AG08395 (cell line): ENCODE measurements around the gene DMAC1.

Experiments used
- DNase-seq: peaks from one replicate; pipeline ENCODE4 v3.0.0; 2012; ENCODE audit warnings: mixed read lengths, low spot score

The DMAC1 gene

DNA sequence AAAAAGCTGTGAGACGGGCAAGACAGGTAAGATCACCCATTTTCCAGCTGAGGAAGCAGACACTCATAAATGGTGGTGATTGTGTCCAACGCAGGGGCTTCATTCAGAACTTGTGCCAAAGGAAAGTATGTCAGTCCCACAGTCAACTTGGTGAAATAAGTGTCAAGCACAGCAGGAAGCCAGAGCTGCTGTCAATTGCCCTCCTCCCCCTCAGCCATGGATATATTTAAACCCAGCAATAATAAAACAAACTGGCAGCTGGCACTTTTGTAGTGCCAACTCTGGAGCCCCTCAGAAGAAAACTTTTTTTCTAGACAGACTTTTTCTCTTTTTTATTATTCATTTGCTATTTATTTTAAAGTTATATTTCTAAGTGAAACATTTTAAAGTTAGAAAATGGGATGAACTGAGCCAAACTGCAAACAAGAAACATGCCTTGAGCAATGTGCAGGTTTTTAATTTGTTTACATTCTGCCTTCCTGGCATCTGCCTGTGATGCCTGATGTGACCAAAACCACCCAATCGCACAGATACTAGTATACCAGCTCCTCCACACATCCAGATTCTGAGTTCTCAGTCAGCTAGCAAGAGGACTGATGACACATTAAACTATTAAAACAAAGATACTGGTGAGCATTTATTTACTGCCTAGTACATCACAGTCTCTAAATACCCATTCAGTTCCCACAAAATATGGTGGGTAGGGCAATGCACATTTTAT lies 17.0 kb downstream of the DMAC1 start:
- DNase-seq: no peak

DNA sequence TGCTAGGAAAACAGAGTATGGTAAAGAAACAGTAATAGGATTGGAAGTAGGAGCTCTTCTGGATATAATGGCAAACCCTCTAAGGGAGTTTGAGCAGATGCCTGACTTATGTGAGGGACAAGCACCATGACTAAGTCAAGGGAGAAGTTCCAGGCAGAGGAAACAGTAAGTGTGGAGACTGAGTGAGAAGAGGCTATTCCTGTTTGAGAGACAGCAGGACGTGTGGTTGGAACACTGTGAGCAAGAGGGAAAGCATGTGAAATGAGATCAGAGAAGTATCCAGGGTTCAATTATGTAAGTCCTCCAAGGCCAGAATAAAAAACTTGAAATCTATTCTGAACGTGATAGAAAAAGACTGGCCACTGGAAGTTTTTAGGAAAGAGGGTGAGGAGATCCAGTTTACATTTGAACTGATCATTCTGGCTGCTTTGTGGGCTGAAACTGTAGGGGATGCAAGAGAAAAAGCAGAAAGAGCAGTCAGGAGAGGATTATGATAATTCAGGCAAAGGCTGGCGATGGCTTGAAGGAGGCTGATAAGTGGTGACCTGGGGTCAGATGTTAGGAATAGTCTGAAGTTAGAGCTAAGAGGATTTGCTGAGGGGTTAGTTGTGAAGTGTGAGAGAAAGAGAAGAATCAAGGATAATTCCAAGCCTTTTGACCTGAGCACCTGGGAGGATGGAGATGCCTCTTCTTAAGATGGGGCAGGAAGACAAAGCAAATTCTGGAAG lies 19.2 kb downstream of the DMAC1 start:
- peak; percentile 33 for DNase-seq

DNA sequence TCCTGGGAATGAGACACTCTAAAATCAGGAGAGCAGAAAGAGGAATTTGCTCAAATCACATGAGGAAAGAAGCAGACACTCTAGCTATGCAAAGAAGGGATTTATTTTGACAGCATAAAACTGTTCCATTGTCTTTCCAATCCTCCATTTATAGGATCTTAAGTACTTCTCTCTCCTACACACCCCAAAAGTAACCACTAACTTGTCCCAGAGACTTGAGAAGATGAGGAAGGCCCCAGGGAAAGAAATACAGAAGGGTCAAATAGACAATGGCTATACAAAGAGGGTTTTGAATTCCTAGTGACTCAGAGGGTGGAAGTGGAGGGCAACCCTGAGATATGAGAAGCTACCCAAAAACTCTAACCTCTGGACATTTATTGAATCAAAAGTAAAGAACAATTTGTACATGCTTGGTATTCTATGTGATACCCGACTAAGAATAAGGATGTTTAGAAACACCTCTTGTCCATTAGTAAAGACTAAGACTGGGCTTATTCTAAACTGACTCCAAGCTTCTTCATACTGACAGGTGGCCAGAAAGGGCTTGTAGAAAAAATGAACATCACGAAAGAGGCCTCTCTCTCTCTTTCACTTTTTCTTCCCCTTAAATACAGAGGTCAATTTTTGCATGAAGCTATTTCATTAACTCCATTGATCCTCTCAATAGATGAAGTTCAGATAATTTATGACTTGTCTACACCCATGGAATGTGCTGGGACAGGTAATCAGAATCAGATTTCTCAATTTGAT lies 20.6 kb downstream of the DMAC1 start:
- no peak for DNase-seq

DNA sequence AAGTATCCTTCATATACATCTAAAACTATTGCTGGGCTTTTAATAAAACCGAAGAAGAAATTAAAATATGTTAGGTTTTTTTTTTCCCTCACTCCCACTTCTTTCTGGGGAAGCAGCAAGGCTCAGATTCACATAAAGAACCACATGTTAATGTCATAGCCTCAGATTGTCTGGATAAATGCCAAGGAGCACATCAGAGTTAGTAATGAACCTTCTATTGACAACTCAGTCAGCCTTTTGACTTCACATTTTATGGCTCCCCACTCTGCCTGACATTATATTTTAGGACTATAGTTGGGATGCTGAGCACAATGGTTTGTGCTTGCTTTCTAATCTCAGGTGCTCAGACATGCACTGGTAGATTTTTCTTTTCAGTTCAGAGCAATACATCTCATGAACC lies 21.8 kb downstream of the DMAC1 start:
- DNase-seq: no peak

DNA sequence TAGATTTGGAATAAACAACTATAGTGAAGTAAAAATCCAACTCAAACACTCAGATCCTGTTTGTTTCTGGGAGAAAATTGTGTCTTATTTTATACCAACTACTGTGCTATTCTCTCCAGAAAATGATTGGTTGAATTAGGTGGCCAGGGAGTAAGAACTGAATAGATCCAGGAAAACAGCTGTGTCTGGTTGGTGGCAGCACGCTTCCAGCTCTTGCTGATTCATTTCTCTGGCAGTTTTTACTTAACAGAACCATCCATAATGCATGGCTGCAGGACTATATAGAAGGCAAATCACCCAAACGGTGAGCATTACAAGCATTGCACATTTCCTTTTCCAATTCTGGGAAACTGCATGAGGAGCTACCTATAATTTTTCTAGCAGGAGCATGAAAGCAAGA lies 29.5 kb downstream of the DMAC1 start:
- no peak for DNase-seq

DNA sequence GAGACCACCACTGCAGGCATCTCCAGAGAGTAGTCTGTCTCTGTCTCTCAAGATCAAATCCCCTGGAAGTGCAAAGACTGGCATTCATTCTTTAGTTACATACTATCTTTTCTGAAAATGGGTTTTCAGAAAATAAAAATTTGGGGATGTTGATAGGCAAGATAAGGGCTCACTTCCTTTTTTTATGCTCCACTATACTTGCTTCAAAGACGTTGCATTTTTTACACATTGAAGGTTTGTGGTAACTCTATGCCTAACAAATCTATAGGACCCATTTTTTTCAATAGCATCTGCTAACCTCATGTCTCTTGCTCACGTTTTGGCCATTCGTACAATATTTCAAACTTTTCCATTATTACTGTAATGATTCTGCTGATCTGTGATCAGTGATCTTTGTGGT lies 37.0 kb downstream of the DMAC1 start:
- DNase-seq: no peak

DNA sequence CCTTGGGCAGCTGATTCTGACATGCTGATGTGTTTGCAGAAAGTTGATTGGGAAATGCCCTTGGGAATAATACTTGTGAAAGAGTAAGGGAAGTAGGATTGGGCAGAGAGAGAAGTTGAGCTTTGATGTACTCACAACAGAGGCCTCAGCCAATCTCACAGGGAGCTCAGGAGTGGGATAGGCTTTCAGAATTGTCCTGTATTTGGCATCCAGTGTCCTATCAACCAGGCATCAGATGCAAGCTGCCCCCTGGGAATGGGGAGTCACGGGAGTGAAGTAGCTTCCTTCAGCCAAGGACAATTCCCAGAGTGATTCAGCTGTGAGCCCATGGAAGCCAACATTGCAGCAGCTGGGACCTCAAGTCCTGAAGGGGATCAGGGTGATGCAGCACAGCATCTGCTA lies 39.6 kb downstream of the DMAC1 start:
- DNase-seq: no peak

DNA sequence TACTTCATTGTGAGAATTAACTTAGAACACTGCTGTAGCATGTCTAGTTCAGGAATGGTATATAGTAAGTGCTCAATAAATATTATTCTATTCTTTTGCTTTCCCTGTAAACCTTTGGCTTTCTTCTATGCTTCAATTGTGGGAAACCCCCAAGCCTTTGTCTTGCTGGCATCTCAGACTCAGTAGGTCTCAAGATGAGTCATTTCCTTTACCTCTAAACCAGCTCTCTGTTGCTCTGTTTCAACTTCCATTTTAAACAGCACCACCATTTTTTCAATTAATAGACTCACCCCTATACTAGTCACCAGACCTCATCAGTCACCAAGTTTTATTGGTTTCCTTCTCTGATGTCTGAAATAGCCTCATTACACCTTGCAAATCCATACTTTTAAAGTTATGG lies 43.5 kb downstream of the DMAC1 start:
- no peak for DNase-seq

DNA sequence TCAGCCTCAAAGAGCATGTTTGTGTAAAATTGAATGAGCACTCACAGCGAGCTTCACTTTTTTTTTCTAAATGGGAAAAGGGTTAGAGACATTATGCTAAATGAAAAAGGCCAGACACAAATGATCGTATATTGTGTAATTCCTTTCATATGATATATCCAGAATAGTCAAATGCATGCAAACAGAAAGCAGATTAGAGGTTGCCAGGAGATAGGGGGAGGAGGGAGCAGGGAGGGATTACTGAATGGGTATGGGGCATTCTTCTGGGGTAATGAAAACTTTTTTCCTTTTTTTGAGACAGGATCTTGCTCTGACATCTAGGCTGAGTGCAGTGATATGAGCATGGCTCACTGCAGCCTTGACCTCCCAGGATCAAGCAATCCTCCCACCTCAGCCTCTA lies 47.1 kb downstream of the DMAC1 start:
- DNase-seq: no peak
